ENCODE results near the gene SNRPA. TPM values are rescaled to one million over a fixed set of nuclear protein-coding genes. Genes with fewer than 3 reads are reported as not detected.
"Not testable (repeated sequence)": the region's sequence is repeated elsewhere in the genome, so short reads cannot be mapped to it uniquely, and the experiment has no call there.

Gene SNRPA
- total RNA-seq, 1 experiment from 2014 or later: 64.1 TPM

DNA sequence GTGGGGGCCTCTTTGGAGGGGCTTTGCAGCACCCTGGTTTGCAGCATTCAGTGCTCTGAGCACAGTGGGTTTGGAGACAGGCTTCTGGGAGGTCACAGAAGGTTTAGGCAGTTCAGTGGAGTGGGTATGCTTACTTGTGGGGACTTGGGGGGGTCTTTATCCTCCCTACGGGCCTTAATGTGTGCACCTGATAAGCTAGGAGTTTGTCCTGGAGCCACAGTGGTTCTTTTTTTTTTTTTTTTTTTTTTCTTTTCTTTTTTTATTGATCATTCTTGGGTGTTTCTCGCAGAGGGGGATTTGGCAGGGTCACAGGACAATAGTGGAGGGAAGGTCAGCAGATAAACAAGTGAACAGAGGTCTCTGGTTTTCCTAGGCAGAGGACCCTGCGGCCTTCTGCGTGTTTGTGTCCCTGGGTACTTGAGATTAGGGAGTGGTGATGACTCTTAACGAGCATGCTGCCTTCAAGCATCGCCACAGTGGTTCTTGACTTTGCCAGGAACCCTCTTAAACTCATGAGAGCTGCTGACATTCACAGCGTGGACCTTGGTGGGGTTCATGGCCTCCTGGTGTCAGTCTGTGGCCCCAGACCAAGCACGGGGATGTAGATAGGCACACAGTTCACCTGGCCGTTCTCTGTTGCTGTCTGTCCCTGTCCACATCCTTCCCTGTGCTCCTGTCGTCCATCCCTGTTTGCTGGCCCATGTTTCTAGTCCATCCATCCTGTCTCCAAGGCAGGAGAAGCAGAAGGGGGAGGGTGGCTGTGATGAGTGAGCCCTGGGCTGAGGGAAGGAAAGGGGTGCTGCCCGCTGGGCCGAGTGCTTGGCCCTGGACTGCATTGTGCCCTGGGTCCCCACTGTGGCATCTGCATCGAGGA is 50.7 kb downstream of the SNRPA start:
- DNase-seq (ENCODE audit: low read depth): no peak

DNA sequence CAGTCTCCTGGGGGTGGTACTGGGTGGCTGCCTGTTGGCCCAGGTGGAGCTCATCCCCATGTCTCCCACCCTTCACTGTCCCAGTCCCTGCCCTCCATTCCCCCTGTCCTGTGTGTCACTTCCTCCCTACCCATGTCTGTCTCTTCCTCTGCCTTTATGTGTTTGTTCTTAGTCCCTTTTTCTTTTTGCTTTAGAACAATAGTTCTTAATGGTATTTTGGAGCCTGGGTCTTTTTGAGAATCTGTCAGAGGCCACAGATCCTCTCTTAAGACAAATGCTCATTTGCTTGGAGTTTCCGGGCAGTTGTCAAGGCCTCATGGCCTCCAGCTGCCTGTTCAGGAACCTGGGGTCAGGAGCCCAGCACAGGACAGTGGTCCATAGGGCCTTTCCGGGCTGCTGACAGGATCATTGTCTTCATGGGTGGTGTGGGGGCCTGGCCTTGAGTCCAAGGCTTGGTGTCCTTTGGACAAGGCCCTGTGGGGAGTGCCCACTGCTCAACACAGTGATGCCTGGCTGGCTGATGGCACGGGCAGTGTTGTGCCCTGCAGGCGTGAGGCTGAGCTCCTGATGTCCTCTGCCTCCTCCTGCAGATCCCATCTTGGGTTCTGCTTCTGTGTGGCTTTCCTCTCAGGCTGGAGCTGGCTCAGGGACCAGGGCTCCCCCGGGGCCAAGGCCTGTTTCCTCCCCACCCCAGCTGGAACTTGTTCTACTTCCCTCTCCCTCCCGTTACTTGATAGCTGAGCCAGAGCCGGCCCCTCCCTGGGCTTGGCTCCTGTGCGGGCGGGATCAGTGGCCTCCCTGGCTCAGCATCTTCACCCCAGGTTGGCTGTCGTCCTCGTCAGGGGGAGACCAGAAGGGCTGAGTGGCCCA is 51.5 kb downstream of the SNRPA start:
- DNase-seq (ENCODE audit: low read depth): no peak

DNA sequence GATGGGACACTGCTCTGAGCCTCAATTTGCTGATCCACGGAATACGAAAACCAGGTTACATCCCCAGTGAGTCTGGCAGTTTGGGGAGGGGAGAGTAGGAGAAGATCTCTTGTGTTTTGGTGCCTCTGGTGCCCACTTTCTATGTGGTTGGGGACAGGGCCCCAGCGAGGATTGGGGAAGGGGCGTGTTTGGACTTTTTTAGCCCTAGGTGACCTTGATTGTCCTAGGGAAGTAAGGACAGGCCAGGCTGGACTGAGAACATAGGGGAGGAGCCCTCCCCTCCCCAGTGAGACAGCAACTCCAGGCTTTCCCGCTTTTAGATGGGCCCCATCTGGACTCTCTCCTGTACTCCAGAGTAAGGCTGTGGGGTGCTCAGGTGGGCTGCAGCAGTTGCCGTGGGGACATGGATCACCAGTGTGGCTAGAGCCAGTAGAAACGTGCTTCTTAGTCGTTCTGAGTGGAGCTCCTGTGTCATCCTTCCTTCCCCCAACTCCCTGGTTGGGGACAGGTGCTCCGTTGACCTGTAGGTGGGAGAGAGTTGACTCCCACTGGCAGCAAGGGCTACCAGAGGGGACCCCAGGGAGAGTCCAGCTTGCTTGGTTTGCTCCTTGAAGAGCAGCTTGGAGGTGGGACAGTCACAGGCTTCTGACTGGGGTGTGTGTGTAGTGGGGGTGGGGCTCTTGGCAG is 52.3 kb downstream of the SNRPA start:
- DNase-seq (ENCODE audit: low read depth): no peak

DNA sequence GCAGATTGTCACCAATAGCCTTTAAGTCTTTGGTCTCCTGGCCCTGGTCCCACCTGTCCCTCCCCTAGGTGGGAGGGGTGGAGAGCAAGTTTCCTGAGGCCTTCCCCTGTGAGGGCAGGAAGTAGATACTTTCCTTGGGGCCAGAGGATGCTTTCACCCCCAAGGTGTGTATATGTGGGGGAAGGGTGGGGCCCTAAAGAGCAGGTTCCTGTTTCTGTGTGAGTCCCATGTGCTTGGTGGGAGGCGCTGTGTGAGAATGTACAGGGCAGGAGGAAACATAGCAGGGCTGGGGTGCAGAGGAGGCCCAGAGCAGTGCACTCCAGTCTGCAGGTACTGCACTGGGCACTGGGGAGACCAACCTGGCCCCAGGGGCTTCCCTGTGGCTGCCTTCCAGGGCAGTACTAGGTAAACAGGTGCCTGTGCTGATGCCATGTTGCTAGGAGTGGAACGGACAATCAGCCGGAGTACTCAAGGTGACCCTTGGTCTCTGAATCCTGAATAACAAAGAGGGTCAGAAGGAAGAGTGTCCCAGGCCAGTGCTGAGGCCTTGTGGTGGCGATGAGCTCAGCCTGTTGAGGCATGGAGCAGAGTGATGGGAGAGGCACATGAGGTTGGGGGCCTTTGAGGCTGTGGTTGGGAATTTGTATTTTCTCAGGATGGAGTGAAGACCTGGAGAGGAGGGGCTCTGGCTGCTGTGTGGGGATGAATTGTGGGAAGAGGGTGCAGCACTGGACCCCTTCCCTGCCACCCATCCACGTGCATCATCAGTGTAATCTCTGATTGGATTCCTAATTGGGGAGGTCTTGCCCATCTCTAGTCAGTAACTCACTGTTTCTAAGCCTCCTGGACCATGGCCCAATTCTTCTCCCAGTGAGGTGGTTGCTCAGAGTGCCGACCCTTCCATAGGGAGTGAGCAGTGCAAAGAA is 53.1 kb downstream of the SNRPA start:
- DNase-seq (ENCODE audit: low read depth): no peak

DNA sequence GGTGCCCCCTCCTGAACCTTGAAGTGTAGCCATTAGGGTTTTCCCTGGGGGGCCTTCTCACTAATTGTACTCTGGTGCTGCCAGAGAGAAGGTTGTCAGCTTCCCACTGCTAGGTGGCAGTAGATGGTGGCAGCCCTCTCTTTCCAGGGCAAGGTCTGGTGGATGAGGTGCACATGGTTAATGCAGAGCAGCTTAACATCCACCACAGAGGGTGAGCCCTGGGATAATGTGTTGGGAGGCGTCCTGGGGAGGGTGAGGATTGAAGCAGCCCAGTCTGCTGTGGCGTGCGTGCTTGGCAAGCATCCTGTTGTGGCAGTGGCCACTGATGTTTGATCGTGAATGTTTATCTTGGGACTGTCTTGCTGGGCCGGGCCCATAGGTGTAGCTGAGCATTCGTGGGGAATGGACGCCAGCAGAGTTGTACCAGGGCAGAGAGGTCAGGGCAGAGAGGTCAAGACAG is 53.8 kb downstream of the SNRPA start:
- no peak for DNase-seq (ENCODE audit: low read depth)

DNA sequence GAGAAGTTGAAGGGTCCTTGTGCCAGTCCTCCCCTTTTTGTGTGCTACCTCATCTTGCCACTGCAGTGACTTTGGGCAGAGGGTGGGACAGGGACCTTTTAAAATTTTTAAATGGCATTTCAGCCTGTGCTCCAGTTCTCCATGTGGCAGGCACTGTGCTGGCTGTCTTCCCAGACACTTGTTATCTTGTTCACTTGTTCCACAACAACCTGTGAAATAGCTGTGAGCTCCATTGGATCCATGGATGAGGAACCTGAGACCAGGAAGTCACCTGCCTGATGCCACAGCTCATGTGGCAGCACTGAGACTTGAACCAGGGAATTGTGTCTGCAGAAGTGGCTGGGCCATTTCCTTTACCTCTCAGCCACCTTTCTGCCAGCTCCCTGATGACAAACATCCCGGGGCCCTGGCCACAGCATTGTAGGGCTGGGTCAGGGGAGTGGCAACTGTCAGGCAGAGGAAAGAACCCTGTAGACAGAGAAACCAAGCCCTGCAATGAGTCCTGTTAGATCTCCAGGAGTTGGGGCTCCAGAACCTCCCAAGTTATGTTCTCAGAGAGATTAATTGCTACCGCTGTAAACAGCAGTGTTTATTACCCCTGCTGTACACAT is 54.4 kb downstream of the SNRPA start:
- DNase-seq (ENCODE audit: low read depth): no peak

DNA sequence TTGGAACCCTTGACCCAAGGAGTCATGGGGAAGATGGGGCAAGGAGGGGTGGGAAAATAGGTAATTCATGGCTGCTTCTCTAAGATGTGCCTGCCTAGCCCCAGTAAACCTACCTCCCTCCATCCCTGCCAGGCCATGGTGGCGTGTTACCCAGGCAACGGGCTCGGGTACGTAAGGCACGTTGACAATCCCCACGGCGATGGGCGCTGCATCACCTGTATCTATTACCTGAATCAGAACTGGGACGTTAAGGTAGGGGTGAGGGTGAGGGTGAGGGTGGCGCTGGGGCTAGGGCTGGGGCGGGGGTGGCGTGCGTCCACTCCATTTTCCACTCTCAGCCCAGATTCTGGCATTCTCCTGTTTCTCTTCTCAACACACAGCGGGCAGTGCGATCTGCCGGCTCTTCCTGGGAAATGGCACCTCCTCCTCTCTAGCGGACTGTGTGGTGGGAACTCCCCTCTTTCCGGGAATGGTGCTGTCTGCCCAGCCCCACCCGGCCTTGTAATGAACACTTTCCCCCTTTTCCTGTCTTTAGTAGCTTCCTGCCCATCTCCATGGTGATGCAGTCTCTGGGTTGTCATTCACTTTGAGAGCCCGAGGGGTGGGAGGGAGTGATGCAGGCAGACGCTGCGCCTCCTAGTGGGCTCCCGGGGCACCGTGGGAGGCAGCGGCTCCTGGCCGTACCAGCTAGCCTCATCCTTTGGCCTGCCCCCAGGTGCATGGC is 55.6 kb downstream of the SNRPA start:
- DNase-seq (ENCODE audit: low read depth): peak; percentile 92

DNA sequence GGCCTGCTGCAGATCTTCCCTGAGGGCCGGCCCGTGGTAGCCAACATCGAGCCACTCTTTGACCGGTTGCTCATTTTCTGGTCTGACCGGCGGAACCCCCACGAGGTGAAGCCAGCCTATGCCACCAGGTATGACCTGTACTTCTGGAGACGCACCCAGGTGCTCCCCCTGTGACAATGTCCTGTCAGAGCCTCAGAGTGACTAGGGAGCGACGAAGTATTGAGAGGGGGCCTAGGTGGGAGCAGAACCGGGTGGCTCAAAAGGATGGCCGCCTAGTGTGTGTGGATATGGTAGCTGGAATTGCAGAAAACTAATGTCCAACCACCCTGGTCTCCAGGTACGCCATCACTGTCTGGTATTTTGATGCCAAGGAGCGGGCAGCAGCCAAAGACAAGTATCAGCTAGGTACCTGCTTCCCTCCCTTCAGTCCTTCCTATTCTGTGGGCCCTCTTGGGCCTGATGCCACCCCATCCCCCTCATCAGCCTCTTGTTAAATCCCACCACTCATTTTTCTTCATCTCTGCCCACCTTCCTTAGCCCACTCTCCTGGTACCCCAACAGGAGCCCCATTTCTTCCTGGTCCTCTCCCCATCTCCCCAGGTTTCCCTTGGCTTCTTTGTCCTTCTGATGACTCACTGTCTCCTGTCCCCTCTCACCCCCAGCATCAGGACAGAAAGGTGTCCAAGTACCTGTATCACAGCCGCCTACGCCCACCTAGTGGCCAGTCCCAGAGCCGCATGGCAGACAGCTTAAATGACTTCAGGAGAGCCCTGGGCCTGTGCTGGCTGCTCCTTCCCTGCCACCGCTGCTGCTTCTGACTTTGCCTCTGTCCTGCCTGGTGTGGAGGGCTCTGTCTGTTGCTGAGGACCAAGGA is 56.4 kb downstream of the SNRPA start:
- DNase-seq (ENCODE audit: low read depth): no peak

DNA sequence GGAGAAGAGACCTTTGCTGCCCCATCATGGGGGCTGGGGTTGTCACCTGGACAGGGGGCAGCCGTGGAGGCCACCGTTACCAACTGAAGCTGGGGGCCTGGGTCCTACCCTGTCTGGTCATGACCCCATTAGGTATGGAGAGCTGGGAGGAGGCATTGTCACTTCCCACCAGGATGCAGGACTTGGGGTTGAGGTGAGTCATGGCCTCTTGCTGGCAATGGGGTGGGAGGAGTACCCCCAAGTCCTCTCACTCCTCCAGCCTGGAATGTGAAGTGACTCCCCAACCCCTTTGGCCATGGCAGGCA is 57.0 kb downstream of the SNRPA start:
- no peak for DNase-seq (ENCODE audit: low read depth)

DNA sequence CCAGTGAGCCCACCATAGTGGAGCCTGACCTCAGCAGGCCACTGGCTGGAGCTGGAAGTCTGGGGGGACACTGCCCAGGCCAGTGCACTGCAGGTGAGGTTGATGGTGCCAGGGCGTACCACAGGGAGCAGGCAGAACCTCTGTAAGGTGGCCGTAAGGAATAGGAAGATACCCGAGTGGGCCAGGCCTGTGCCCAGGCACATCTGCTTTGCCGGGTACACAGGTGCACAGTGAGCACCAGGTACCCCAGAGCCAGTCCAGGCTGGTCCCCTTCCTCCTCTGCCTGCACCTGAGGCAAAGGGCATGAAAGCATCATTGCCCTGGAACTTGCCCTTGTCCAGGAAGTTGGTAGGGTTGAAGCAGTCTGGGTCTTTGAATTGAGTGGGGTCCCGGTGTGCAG is 57.5 kb downstream of the SNRPA start:
- no peak for DNase-seq (ENCODE audit: low read depth)

DNA sequence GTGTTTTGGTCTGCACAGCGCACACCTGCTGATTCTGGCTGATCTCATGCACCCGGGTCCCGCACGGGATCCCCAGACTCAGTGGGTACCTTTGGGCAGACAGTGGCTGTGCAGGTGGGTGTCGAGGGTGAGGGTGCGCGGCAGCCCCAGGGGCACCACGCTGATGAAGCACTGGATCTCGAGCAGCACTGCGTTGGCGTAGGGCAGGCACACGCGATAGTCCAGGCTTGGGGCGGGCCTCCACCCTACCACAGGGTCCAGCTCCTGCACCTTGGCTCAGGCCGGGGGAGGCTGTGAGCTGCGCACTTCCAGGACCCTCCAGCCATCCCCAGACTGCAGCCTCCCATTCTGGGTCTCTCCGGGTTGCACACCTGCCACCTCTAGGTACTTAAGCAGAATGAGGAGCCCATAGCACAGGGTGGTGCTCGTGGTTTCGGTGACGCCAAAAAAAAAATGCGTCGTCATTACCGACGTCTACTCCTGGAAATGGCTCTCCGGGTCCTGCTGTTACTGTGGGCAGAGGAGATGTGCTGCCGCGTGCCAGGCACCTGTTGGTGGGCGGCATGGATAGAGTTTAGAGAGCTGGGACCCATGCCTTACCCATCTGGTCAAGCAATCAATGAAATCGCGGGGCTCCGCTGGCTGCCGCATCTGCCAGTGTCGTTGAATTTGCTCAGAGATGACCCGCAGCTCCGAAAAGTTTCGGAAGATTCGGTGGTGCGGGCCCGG is 58.5 kb downstream of the SNRPA start:
- no peak for DNase-seq (ENCODE audit: low read depth)

DNA sequence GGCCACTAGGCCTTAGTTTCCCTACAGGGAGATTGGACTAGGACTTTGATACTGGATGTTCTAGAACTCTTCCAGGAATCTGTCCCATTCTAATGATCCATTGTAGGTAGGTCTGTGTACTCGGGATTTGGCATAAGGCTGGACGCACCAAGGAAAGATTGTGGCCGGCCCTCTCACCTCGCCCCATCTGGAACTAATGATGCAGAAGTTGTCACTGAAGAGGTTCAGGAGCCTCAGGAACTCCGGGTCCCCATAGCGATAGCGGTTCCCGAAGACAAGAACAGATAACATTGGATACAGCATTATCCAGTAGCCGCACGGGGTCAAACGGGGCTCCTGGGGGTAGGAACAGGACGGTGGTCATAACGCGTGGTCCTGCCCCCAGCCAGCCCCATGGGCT is 59.2 kb downstream of the SNRPA start:
- no peak for DNase-seq (ENCODE audit: low read depth)

DNA sequence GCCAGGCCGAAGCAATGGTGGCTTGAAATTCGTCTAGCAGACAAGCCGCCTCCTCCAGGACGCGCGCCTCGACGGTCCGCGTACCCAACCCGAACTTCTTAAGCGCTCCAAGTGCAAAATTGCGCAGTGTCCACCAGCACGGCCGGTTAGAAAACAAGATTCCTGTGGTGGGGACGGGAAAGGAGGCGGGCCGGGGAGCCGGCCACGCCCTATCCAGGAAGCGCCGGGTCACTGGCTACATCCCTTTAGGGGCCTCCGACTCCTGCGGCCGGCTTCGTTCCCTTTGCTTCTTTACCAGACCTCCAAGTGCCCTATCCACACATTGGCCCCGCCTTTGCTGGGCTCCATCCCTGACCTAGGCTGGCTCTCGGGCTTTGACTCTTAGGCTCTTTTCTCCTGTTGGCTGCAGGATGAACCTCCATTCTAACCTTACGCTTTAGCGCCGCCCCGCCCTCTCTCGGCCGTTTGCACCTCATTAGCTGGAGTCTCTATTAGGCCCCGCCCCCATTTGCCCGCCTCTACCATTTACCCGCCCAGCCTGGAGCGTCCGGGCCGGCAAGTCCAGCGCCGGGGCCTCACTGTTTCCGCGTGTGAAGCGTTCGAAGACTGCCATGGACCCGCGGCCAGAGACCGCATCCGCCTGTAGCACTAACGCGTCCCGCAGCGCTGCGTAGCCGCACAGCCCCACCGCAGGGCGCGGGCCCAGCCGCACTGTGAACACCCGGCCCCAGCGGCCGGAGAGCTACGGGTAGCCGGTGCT is 59.8 kb downstream of the SNRPA start:
- peak; percentile 74 for DNase-seq (ENCODE audit: low read depth)

DNA sequence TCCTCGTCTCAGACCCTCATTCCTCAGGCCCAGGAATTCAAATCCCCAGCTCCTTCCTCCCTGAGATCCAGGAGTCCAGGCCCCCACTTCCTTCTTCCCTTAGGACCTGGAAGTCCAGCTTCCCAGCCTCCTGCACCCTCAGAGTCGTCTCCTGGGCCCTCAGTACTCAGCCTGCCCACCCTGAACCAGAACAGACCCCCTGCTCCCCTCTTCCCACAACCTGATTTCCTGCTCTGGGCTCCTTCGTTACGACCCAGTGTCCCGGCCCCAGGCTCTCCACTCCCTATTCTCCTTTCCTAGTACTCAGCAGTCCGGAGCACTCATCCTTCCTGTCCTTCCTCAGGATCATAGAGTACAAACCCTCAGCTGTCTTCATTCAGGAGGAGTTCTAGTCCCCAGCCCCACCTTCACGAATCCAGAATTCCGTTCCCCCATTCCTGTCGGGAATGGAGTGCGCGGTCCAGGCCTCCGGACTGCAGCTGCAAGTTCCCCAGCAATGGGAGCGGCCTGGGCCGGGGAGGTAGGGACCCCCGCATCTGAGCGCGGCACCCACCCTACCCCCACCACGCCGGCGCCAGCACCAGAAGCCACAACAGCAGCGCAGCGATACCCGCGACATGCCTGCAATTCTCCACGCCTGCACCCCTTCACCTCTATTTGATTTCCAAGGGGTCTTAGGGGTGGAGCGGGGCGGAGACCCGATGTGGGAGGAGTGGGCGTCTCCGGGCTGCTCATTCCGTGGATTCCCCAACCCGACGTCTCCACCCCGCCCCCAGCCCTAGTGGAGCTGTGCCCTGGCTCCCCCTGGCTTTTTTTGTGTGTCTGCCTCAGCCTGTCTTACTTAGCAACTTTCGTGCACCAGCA is 60.7 kb downstream of the SNRPA start:
- no peak for DNase-seq (ENCODE audit: low read depth)

DNA sequence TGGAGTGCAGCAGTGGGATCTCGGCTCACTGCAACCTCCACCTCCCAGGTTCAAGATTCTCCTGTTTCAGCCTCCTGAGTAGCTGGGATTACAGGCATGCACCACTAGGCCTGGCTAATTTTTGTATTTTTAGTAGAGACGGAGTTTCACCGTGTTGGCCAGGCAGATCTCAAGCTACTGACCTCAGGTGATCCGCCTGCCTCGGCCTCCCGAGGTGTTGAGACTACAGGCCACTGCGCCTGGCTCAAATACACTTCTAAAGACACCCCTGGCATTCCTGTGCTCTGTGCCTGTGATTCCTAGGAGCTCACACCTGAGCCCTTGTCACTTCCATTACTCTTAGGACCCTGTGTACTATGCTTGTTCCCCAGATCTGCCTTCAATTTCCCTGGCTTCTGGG is 61.6 kb downstream of the SNRPA start:
- not testable (repeated sequence) for DNase-seq (ENCODE audit: low read depth)

DNA sequence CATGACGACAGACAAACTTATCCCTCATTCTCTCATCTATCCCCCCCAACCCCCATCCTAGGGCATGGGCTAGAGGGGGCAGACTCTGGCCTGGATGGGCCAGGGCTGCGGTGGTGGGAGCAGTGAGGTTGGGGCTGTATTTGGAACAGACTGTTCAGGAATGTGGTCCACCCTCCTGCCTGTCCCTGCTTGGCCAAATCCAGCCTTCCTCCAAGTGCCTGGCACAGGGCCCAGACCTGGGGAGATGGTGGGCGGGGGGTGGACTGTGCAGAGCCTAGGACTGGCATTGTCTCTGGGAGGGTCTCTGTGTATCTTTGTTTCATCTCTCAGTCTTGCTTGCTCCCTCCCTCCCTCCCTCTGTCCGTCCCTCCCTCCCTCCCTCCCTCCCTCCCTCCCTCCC is 62.2 kb downstream of the SNRPA start:
- DNase-seq (ENCODE audit: low read depth): no peak
